Suppressor macrophage treated with lipopolysaccharide for 1 hour (primary cell): ENCODE data around the gene ARHGEF1.
"Not testable (repeated sequence)": the region's sequence is repeated elsewhere in the genome, so short reads cannot be mapped to it uniquely, and the experiment has no call there.

Experiments
- DNase-seq, 3 donors: peaks; one replicate each; pipeline ENCODE4 v3.0.0-alpha.2; 2020 to 2022

Gene ARHGEF1

GRCh38 chr19:41862445-41862986, 20.5 kb upstream of the ARHGEF1 start:
- DNase-seq = no peak

DNA sequence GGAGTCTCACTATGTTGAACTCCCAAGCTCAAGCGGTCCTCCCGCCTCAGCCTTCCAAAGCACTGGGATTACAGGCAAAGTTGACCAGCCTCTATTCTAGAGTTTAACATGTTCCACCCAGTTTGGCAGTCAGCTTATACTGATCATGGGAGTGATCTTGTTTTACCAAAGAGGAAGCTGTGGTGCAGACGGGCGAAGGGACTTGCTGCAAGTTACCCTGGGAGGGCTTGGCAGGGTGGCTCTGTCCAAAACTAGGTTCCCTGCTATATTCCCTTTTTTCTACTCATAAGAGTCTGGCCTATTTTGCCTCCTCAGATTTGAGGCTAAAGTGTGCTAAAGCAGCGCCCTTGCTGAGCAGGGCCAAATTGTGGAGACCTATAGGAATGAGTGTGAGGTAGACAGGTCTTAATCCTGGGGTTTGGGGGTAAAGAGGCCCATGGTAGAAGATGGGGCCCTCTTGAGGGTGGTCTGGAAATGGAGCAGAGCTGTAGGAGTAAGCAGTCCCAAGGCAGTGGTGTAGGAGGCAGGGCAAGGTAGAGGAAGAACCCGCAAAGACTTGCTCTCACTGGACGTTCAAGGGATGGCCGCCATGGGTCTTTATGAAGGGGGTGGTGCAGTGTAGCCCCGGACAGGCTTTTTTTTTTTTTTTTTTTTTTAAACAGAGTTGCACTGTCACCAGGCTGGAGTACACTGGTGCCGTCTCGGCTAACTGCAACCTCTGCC, 19.6 kb upstream of the ARHGEF1 start:
- DNase-seq = peak; percentile 34 to 53 (median 47)

DNA sequence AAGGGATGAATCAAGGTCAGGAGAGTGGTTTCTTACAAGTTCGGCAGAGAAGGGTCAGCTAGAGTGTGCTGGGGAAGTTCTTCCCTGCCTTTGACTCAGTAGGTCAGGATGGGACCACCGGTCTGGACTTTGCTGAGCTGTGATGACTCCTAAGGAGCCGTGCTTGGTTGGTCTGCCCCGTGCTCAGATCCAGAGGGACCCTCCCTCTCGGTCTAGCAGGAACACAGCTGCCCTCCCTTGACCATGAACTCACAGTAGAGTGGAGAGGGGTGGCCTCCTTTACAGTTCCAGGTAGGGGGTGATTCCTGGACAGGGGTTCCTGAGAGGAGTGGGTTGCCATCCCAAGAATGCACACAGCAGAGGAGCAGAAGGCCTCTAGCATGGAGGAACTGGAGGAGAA, 18.6 kb upstream of the ARHGEF1 start:
- no peak for DNase-seq

DNA sequence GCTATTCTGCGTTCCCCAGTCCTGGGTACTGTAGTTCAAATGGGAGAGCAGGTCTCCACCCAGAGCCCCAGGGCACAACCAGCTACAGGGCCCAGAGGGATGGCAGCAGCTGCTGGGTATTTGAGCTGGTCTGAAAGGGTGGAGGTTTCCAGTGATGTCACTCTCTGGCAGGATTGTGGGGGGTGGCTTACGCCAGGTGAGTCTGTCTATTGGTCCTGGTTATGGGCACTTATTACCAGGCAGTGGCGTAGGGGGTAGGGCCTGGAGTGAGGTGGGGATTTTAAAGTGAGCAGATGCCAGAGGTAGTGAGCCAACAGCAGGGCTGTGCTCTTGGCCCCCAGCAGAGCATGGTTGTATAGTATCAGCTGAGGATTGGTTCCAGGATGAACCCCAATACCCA, 16.7 kb upstream of the ARHGEF1 start:
- DNase-seq = no peak

DNA sequence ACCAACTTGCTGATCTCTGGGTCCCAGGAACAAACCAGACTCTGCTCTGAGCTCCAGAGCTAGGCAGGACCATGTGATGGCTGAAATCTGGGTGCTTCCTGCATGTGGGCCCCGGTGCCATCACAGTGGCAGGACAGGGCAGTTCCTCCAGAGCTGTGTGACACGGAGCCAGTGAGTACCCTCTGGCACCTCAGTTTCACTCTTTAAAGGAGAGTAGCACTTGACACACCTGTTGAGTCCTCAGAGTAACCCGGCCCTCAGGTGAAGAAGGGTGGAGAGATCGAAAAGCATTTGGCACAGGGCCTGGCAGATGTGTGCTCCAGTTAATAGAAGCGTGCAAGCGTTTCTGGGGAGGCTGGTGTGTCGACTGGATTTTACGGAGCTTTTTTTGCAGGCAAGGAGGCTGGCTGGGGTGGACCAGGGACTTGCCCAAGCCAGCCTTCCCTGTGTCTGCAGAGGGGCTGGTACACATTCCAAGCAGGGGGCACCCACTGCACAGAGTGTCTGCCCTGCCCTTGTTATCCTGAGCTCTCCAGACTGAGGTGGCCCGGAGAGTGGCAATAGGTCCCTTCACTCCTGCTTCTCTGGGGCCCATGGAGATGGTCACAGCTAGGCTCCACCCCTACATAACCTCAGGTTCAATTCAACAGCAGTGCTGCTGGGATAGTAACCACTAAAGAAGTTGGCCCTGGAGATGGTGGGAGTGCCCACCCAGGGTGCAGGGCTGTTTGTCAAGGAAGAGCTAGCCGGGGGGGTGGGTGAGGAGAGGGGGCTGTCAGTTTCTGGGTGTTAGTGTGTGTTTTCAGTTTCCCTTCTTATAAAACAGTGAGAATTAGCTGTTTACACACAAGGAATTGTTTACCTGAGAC, 14.6 kb upstream of the ARHGEF1 start:
- DNase-seq = no peak

GRCh38 chr19:41868989-41869300, 14.0 kb upstream of the ARHGEF1 start:
- DNase-seq = no peak

DNA sequence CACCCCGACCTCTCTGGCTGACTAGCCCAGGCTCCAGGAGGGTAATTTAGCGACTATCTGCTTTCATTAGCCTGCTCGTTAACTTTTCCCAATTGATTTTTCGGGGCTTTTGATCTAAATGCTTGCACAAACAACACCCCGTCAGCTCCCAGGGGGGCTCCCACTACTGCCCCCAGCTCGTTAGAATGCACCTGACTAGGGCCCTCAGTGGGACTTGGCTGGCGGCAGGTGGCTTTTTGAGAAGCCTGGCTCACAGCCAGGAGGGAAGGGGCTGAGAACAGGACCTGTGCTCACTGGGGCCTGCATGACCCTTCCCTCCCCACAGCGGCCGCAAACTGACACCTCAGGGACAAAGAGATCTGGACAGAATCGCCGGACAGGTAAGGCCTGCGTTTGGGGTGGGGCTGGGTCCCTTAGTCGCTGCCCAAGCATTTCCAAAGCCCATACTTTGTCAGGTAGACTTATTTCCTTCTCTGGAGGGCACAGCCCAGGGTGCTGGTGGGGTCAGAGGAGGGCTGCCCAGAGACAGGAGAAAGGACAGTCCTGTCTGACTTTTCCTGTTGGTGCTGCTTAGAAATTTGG, 13.5 kb upstream of the ARHGEF1 start:
- no peak for DNase-seq

- peak; percentile 30 to 62 (median 53) for DNase-seq
Measured at GRCh38 chr19:41870401-41870873, 12.5 kb upstream of the ARHGEF1 start.

GRCh38 chr19:41871573-41872383, 11.2 kb upstream of the ARHGEF1 start:
- peak; percentile 71 to 79 (median 73) for DNase-seq

- no peak for DNase-seq
Measured at GRCh38 chr19:41872384-41872774, 10.6 kb upstream of the ARHGEF1 start.

- DNase-seq = peak; percentile 54 to 71 (median 55)
Measured at GRCh38 chr19:41872775-41873647, 10.0 kb upstream of the ARHGEF1 start.

GRCh38 chr19:41875973-41876372, 7.0 kb upstream of the ARHGEF1 start:
- not testable (repeated sequence) for DNase-seq

- peak; percentile 61 to 68 (median 64) for DNase-seq
Measured at GRCh38 chr19:41876847-41877832, 5.8 kb upstream of the ARHGEF1 start, which contains the start of gene CD79A. Gene CD79A (plus strand): TSS chr19:41877279. CDS start chr19:41877305, 26 bp downstream.

DNA sequence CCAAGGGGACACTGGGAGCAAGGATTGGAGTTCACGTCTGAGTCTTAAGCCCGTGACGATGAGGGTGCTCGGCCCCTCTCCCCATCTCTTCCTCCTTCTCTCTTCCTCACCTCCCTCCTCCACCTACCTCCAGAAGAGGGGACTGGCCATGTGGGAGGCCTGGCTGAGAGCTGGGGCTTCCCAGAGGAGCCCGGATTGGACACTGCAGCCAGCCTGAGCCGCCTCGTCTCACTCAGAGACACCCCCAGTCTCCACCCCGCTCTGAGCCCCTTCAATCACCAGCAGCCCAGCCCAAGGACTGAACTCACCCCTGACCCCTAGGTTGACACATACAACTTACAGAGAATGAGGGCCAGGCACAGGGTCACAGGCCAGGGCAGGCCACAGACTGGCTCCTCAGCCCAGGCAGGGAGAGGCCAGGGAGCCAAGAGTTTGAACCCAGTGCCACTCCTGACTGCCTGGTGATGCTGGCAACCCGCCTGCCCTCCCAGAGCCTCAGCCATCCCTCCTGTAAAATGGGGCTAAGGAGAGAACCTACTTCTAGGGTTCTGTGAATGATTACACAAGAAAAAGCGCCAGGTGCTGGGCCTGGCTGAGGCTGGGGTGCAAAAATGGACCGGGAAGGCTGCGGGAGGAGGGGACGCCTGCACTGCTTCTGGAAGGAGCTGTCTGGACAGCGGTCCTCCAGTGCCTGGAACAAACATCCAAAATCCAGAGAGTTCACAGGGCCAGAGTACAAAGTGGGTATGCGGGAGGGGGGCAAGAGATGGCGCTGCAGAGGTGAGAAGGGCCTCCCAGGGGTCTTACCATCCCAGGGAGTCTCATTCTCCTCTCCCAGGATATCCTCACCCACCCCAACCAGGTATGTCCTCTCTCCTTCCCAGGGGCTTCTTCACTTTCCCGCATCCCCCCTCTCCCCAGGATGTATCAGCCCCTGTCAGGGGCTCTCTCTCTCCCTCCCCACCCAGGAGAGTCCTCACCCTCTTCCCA, 4.8 kb upstream of the ARHGEF1 start:
- peak; percentile 63 to 79 (median 65) for DNase-seq

GRCh38 chr19:41879080-41879479, 3.9 kb upstream of the ARHGEF1 start:
- DNase-seq = no peak

GRCh38 chr19:41879670-41880328, 3.2 kb upstream of the ARHGEF1 start:
- DNase-seq = no peak

- no peak for DNase-seq
Measured at GRCh38 chr19:41880329-41880708, 2.7 kb upstream of the ARHGEF1 start.

GRCh38 chr19:41883463-41883820, 458 bp downstream of the ARHGEF1 start:
- no peak for DNase-seq
